Bone marrow (tissue), 2 donors: ENCODE results near the gene DOC2A.

ENCODE experiments used
- DNase-seq, 2 donors: peaks; one replicate each; lab custom pipeline; 2025; lab: John Stamatoyannopoulos, UW

Gene DOC2A

DNA sequence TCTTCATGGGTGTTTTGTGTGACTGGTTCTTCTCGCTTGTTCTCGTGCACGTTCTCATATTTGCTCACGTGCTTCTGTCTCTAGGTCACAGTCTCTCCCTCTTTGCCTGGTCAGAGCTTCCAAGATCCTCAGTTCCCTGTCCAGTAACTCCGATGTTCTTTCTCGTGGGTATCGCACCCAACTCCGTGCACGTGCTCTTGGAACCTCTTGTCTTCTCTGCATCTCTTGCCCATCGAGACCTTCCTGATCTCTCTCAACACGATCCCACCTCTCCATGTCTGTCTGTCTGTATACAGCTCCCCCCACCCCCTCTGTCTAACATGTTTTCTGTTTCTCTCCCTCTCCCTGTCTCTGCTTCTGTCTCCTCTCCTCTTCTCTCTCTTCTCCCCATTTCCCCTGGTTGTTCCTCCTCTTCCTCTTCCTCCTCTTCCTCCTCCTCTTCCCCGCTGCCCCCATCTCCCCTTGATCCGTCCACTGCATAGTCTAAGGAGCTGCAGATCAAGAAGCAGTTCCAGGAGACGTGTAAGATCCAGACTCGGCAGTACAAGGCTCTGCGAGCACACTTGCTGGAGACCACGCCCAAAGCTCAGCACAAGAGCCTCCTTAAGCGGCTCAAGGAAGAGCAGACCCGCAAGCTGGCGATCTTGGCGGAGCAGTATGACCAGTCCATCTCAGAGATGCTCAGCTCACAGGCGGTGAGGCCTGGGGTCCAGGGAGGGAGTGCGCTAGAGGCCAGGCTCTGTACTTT lies 21.5 kb downstream of the DOC2A start:
- no peak for DNase-seq

DNA sequence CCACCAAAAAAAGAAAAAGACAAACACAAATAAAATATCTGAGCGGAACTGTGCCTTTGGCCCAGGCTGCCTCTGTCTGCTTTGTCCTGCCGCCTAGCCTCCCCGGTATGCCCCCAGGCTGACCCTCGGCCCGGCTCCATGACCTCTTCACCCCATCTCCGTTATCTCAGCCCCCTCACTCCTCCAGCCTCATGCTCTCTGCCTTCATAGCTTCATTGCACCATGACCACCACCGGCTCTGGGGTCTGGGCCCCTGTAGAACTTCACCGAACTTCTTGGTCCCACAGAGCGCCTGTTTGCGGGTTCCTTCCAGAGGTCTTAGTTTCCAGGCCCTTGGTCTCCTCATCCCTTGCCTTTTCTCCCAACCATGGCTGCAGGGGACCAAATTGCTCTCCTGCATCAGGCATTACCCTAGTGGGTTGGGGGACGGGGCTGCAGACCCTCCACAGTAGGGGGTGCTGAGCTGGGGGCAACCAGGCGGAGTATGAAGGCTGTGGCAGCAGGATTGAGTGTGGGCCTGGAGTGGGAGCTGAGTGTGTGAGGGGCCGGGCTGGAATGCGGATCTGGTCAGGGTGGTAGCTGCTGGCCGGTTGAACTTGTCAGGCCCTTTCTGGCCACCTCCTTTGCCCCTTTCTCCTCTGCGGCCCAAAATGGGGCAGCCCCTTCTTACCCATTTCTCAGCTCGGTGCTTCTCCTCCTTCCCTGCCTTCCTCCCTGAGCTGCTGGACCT lies 22.3 kb downstream of the DOC2A start:
- no peak for DNase-seq

DNA sequence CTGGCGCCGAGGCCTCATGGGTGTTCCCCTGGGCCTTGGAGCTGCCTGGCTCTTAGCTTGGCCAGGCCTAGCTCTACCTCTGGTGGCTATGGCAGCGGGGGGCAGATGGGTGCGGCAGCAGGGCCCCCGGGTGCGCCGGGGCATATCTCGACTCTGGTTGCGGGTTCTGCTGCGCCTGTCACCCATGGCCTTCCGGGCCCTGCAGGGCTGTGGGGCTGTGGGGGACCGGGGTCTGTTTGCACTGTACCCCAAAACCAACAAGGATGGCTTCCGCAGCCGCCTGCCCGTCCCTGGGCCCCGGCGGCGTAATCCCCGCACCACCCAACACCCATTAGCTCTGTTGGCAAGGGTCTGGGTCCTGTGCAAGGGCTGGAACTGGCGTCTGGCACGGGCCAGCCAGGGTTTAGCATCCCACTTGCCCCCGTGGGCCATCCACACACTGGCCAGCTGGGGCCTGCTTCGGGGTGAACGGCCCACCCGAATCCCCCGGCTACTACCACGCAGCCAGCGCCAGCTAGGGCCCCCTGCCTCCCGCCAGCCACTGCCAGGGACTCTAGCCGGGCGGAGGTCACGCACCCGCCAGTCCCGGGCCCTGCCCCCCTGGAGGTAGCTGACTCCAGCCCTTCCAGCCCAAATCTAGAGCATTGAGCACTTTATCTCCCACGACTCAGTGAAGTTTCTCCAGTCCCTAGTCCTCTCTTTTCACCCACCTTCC lies 23.3 kb downstream of the DOC2A start:
- no peak for DNase-seq

DNA sequence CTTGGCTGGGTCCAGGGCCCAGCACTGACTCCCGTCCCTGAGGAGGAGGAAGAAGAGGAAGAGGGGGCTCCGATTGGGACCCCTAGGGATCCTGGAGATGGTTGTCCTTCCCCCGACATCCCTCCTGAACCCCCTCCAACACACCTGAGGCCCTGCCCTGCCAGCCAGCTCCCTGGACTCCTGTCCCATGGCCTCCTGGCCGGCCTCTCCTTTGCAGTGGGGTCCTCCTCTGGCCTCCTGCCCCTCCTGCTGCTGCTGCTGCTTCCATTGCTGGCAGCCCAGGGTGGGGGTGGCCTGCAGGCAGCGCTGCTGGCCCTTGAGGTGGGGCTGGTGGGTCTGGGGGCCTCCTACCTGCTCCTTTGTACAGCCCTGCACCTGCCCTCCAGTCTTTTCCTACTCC lies 23.9 kb downstream of the DOC2A start:
- no peak for DNase-seq

DNA sequence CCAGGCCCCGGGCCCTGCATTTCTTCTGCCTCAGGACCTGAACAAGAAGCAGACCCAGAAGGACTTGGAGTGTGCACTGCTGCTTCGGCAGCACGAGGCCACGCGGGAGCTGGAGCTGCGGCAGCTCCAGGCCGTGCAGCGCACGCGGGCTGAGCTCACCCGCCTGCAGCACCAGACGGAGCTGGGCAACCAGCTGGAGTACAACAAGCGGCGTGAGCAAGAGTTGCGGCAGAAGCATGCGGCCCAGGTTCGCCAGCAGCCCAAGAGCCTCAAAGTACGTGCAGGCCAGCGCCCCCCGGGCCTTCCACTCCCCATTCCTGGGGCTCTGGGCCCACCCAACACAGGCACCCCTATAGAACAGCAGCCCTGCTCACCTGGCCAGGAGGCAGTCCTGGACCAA lies 24.6 kb downstream of the DOC2A start:
- DNase-seq = no peak

DNA sequence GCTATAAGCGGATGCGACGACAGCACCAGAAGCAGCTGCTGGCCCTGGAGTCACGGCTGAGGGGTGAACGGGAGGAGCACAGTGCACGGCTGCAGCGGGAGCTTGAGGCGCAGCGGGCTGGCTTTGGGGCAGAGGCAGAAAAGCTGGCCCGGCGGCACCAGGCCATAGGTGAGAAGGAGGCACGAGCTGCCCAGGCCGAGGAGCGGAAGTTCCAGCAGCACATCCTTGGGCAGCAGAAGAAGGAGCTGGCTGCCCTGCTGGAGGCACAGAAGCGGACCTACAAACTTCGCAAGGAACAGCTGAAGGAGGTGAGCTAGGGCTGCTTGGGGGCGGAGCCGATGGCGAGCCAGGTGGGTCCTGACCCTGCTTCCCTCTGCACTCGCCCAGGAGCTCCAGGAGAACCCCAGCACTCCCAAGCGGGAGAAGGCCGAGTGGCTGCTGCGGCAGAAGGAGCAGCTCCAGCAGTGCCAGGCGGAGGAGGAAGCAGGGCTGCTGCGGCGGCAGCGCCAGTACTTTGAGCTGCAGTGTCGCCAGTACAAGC lies 25.5 kb downstream of the DOC2A start:
- no peak for DNase-seq

DNA sequence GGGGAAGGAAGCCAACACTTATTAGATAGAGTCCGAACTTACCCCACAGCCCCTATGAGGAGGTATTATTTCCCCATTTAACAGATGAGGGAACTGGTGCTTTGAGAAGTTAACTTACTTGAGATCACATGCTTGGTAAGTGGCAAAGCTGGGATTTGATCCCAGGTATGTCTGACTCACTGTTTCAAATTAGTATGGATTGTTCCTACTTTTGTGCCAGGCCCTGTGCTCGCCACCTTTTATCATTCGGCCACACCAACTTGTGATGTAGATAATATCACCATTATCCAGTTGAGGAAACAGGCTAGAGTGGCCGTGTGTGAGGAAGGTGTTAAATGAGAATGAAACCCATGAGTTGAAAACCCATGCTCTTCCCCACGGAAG lies 26.1 kb downstream of the DOC2A start:
- DNase-seq = no peak

DNA sequence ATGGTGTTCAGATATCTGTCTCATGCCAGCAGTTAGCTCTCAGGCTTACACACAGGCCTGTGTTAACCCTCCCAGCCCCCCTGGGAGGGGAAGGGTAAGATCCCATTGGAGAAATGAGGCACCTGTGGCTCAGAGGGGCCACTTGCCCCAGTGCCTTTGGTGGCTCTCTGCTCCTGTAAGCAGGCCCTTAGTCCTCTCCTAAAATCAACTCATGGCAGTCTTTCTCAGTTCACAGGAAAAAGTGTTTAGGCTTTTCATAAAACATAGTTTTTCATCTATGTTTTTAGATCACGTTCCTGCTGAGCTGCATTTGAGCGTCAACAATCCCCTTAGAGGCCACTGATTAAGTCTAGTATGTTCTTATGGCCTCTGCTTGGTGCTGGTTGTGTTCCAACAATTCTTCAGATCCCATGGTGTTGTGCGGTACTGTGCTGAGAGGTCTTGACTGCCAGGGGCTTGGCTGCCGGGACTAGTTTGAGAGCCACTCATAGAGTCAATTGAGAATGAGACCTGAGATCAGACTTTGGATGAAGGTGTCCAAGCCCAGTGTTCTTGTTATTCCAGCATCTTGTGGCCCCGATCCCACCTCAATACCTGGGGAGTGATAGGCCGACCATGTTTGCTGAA lies 26.6 kb downstream of the DOC2A start:
- DNase-seq = no peak

DNA sequence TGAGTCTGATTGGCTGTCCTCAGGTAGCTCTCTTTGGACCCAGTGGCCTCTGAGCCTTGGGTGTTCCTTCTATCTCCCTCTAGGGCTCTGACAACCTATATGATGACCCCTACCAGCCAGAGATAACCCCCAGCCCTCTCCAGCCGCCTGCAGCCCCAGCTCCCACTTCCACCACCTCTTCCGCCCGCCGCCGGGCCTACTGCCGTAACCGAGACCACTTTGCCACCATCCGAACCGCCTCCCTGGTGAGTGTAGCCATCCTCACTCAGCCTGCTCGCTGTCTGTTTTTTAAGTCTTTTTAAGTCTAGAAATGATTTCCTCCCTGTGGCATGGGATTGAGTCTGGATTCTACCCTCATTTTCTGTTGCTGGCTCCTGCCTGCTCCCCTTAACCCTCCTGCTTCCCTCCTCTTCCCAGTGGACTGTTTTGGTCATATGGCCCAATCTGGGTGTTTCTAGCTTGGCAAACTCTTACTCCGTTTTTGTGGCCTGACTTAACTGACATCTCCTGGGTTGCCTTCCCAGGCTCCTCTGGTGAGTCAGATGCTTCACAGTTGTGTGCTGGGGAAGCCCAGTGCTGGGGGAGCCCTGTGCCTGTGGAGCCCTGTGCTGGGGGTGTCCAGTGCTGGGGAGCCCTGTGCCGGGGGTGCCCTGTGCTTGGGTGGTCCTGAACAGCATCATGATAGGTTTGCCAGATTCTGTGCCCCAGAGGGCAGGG lies 27.2 kb downstream of the DOC2A start:
- DNase-seq = no peak

DNA sequence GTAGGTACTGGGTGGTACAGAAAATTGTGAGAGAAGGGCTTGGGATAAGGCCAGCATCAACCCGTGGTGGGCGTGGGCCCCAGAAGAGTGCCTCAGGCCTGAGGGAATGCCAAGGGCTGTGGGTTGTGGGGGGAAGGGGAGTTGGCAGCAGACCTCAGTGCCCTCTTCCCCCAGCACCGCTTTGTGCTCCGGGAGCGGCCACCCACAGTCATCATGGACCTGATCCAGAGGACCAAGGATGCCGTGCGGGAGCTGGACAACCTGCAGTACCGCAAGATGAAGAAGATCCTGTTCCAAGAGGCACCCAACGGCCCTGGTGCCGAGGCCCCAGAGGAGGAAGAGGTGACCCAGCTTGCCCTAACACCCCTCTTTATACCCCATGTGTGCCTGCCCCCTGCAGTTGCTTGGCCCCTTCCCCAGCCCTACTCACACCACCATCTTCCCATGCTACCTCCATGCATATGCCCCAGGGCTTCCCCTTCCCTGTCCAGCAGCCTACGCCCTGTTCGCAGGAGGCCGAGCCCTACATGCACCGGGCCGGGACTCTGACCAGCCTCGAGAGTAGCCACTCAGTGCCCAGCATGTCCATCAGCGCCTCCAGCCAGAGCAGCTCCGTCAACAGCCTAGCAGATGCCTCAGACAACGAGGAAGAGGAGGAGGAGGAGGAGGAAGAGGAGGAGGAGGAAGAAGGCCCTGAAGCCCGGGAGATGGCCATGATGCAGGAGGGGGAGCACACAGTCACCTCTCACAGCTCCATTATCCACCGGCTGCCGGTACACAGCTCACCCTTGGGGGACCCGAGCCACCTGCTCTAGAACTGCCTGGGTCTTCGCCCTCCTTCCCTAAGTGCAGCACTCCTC lies 28.0 kb downstream of the DOC2A start:
- DNase-seq = no peak

DNA sequence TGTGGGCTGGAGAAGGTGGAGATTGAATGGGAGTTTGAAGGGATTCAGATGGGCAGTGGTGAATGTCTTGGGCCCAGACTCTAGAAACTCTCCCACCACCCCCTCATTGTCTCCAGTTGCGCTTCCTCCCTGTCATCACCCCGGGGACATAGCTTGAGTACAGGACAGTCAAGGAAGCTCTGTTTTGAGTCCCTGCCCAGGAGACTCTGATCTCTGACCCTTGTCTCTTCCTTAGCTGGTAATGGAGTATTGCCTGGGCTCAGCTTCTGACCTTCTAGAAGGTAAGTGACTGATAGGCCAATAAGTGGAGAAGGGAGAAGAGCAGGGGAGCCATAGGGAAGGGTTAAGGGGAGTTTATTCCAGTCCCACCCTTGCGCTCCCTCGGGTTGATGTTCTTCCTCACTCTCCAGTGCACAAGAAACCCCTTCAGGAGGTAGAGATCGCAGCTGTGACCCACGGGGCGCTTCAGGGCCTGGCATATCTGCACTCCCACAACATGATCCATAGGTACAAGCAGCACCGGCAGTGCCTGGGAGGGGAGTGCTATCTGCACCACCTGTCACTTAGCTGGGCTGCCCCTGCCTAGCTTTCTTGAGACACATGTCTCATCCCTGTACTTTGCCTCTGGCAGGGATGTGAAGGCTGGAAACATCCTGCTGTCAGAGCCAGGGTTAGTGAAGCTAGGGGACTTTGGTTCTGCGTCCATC lies 32.1 kb downstream of the DOC2A start:
- DNase-seq = no peak

DNA sequence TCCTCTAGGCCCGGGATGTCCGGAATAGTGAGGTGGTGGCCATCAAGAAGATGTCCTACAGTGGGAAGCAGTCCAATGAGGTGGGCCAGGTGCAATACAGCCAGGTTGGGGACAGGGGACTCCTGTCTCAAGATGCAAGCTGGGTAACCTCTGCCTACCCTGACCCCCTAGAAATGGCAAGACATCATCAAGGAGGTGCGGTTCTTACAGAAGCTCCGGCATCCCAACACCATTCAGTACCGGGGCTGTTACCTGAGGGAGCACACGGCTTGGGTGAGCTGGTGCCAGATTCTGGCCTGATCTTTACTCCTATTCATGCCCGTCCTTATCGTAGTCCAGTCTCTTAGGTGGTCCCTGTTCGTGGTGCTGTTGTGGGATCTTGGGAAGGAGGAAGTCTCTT lies 32.7 kb downstream of the DOC2A start:
- no peak for DNase-seq

DNA sequence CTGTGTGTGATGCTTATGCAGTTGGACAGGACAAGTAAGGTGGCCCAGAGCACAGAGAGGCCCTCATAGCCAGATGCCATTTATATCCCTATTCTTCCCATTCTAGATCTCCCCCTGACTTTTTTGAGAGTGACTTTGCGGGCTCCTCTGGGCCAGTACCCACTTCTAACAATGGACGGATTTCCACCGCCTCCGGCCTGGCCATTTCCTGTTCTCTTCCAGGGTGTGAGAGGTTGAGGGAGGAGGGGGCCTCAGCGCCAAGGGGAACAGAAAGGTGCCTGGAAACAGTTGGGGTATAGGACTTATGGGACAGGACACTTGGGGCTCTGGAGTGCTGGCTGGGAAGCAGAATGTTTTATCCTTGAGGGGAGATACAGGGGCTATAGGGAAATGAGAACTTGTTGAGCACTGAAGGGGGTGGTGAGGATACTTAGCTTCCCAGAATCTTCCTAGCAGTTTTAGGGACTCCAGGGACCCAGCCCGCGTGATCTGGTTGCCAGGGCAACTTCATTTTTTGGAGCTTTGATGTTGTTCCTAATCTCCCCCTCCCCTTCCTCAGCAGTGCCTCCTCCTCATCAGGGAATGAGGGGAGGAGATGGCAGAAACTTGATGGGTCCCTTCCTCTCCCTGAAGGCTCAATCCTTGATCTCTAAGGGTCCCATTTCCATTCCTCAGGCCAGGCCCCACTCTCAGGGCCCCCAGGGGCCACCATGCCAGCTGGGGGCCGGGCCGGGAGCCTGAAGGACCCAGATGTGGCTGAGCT lies 33.6 kb downstream of the DOC2A start:
- DNase-seq = no peak

DNA sequence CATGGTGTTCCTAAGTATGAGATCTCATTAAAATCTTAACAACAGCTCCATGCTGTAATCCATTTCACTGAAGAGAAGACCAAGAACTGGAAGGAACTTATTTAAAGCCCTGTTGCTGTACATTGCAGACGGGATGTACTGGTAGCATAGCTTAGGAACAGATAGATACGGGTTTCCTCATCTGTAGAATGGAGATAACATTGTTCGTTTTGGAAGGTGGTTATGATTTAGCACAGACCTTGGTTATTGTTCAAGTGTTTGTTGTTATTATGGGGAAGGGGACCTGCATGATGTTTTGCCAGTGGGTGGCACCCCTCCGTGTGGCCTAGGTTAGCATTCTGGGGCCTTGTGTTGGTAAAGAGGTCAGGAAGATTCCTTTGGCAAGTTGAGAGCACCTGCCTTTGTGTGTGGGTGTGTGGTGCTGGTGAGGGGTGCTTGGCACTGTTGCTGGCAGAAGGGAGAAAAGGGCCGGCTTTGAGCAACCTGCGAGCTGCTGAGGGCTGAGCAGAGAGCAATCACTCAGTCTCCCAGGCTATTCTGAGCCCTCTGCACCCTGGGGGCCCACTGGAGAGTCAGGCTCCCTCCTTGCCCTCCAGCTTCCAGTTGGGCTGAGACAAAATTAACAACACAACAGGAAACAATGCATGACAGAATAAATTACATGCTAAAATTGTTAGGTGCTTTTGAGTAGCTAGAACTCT lies 34.9 kb downstream of the DOC2A start:
- DNase-seq = no peak

DNA sequence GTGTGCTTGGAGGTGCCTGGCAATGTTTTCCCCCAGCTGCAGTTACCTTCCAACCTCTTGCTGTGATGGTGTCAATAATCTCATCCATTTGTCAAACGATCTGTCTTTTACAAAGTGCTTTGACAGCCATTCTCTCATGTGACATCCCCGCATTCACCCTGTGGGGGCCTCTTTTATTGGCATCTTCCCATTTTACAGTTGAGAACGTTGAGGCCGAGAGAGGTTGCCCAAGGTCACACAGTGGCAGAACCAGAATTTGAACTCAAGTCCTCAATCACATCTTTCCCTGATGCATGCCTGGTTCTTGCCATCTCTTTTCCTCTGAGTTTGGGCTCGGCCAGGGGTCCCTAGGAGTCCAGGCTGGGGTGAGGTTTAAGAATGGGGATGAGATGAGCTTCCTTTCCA lies 35.7 kb downstream of the DOC2A start:
- DNase-seq = no peak

DNA sequence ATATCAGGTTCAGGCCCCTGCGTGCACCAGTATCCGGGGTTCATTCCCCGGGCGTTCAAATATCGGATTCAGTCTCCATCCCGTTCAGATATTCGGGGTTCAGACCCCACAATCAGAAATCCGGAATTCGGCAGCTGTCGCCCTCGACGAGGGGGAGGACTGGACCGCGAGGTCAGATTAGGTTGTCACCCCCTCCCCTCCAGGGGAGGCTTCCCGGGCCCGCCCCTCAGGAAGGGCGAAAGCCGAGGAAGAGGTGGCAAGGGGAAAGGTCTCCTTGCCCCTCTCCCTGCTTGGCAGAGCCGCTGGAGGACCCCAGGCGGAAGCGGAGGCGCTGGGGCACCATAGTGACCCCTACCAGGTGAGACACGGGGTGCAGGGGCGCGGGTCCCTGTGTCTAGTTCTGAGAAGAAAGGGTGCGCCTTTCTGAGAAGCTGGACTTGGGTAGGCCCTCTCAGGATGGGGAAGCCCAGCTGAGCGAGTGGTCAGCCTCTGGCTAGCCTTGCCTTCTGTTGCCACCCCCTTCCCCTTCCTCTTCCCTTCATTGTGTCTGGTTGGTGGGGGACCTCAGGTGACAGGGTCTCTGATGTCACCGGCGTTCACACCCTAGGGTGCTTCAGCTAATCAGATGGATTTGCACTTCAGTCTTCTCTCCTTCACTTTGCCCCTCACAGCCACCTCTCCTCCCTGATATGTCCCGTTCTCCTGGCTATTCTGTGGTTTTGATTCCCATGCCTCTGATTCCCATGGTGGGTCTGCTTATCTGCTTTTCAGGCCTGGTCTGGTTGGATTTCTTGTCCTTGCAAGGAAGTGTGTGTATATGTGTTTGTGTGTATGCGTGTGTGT lies 36.3 kb downstream of the DOC2A start:
- DNase-seq = no peak

DNA sequence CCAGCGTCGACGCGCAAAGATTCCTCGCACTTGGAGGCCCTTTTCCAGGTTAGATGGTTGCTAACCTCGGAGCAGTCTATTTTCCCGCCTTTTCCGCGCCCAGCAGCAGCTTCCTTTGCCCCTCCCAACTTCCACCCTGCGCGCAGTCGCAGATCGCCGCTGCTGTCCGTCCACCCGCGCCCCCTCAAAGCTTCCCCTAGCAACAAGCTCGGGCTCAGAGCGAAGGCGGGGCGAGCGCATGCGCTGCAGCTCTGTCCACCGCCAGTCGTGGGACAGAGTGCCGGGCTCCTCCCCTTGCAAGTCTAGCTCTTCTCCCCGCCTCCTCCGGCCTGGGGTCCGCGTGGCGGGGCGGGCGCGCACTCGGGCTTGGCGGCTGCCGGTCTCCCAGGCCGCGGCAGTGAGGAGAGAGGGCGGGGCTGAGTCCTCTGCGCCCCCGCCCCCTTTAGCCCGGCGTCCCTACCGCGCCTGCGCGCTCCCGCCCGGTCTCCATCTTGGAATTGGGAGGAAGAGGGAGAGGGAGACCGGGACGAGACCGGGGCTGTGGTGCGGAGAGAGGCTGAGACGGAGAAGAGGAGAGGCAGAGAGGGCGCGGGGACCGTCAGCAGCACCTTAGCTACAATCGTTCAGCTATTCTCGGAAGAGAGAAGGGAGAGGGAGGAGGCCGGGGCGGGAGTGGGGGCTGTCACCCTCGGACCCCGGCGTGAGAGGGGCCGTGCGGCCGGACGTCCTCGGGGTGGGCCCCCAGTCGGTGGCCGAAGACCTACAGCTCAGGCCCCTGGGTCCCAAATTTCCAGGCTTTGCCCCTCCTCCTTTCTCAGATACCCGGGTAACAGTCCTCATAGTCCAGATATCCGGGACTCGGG lies 37.2 kb downstream of the DOC2A start, which contains the start of gene TAOK2:
TSS of gene TAOK2 (plus strand) at position 485 of the 863 bp plus-strand sequence. CDS start 3,905 bp downstream, outside the sequence.
- peak; percentile 97 to 99 for DNase-seq
